NCI-H1105 (cell line): ENCODE data around the gene CHD9.

ENCODE experiments used
- DNase-seq: peaks from one replicate; lab custom pipeline; 2025; lab: John Stamatoyannopoulos, UW

Gene CHD9

DNA sequence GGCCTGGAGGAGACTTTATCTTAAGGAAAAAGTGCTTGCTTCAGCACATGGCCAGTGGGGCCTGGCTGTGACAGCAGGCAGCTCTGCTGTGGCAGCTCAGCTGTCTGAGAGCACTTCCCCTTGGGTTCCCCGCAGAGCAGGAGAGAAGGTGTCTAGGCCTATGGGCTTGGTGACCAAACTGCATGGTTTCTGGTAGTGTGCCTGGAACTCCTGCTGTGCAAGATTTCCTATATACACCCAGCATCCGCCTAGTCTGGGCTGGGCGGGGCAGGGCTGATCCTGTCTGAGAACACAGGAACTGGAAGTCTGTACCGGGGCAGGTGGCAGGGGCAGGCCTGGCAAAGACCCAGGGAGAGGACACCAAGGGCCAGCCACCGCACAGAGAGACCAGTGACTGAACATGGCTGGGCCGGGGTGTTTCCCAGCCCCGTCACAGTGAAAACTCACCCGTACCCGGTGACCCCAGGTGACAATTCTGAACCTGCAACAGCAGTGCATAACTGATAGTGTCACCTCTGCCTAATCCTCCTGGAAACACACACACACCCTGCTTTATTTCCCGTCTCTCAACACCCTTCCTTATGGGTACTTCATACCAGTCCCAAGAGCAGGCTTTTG is 39.3 kb downstream of the CHD9 start:
- DNase-seq = no peak

DNA sequence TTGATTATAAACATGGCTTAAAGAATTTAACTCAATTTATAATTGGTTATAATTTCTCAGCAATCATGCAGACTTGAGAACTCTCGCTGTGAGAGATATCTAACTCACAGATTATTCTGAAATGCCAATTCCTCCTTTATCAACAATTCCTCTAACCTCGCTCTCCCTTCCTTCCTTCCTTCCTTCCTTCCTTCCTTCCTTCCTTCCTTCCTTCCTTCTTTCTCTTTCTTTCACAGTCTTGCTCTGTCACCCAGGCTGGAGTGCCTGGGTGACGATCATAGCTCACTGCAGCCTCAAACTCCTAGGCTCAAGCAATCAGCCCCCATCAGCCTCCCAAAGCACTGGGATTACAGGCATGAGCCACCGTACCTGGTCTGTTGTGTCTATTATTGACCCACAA is 42.4 kb downstream of the CHD9 start:
- no peak for DNase-seq

DNA sequence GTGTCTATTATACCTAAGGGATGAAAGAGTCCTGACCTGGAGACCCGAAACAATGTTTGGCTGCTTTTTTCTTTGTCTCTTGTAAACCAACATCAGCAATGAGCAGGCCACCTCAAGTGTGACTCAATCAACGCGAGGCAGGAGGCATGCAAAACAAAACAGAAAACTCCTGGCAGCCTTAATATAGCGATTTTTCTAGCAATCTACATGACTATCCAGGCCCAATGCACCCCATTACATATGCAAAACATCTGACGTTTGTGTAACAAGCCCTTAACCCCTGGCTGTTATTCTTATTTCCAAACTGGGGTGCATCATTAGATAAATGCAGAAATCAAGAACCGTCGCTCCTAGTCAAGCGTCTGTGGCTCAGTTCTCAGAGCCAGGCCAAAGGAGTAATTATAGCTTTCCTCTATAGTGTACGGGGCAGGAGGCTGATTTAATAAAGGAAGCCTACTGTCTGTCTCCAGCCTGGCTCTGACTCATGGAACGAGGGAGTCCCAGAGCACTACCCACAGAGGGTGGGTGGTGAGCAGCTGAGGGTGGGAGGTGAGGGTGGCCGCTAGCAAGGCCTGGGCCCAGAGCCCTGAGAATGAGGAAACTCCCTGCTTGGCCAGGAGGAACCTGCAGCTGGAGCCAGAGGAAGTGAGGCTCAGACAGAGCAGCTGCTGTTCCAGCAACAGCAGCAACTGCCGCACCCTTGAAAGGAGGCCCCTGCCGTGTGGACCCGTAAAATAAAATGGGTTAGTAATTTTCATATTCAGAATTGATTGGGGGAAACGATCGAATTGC is 43.9 kb downstream of the CHD9 start:
- DNase-seq = peak; percentile 76

DNA sequence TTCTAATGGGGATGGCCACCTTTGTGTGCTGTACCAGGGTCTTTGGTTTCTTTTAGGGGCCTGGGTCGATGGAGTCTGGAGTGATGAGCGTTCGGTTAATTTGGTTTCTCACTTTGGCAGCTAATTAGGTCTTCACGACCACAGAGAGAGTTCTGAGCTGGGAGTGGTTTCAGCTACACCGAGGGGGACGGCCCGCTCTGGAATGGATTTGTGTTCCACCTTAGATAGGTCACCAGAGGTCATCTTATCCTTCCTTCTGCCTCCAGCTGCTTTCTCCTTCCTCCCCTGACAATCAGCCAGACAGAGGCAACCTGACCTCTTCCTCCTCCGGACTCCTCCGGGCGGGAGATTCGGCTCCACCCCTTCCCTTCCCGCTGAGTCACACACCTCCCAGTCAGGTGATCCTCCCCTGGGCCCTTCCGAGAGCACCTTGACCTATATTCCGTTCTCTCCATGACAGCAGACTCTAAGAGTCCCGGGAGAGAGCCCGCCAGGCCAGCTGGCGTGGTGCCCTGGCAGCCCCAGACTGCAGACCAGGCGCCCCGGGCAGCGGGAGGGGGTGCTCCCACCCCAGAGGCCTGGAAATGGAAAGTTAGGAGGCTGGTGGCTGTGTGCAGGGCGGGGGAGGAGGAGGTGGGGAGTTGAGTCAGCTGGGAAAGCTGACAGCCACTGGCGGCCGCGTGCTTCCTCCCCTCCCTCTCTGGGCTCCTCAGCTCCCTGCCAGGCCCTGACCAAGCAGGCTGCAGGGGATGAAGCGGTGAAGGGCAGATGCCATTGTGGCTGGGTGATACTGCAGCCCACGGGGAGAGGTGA is 44.7 kb downstream of the CHD9 start:
- peak; percentile 99 for DNase-seq

DNA sequence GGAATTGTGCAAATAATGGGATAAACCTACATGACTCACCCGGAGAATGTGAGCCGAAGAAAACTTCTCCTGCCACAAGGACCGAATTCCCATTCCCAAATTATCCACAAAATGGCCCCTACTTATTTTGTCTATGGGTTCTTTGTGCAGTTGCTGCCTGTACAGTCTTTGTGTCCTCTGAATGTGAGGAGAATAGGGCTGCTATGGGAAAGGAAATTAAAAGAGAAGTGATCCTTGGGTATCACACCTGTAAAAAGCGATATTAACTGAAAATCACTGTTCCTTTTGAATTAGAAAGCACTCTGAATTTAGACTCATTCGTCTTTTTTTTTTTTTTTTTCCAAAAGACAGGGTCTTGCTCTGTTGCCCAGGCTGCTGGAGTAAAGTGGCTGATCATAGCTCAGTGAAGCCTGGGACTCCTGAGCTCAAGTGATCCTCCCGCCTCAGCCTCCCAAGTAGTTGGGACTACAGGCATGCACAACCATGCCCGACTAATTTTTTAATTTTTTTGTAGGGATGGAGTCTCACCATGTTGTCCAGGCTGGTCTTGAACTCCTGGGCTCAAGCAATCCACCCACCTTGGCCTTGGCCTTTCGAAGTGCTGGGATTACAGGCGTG is 45.4 kb downstream of the CHD9 start:
- DNase-seq = no peak

DNA sequence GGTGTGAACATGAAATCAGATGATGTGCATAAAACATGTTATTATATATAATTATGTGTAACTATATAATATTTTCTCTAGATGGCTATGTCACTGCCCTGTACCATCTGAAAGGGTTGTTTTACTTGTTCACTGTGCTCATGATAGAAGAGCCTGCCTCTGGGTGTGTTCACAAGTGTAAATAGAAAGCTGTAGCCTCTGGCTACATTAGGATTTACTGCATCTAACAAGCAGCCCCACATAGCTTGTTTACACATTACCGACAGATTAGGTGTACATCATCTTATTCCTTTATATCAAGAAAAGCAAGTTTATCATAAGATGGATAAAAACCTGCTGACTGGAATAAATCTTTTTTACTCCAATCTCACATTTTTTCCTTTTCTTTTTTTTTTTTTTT is 46.1 kb downstream of the CHD9 start:
- no peak for DNase-seq

DNA sequence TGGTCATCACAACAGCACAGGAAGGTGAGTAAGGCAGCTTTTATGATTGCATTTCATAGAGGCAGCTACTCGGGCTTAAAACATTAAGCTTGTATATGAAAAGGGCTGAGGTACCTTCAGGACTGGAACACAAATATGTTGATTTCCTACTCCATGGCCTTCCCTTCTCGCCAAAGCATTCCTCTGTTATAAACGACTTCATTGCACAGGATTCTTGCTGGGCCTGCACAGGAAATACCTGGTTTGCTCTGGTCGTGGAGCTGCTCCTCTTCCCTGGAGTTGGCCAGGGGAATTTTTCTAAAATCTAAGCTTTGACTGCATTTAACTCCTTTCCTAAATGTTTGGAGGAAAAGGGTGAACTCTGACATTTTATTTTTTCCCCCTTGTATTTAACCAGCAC is 49.0 kb downstream of the CHD9 start:
- DNase-seq = no peak

DNA sequence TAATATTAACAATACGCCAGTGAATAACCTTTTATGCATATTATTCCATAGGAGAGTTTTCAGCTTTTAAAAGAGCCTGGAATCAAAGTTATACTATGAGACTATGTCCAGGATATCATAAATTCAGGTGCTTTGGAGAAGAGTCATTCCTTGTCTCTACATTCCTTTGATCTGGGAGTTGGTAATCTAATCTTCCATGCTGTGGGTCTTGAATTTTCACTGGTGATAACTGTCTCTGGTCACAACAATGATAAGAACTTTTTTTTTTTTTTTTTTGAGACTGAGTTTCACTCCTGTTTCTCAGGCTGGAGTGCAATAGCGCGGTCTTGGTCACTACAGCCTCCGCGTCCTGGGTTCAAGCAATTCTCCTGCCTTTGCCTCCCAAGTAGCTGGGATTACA is 50.8 kb downstream of the CHD9 start:
- no peak for DNase-seq

DNA sequence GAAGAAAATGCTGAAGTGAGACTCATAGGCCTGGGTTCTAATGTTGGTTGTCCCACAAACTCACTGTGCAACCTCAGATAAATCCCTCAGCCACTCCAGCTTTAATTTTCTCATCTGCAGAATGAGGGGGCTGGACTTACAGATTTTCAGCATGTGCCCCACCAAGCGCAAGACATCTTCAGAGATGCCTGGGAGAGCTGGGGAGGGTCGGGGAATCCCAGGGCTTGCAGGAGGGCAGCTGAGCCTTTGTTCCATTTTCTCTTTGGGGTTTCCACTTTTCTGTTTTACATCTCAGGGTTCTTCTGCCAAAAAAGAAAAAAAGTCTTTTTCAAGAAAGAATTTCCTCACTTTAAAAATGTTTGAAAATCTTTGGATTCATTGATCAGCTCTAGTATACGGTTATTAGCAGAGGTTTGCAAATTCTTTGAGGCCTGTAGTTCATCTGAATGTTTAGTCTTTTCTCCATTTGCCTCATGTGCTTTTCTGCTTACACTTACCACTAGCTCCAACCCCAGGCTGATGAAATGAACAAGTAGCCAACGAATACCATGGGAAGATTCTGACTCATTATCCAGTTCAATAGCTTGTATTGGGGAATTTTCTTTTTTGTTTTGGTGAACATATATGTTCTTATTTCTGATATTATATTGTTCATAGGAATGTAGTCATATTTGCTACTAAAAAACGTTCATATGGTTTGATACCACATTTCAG is 56.4 kb downstream of the CHD9 start:
- no peak for DNase-seq

DNA sequence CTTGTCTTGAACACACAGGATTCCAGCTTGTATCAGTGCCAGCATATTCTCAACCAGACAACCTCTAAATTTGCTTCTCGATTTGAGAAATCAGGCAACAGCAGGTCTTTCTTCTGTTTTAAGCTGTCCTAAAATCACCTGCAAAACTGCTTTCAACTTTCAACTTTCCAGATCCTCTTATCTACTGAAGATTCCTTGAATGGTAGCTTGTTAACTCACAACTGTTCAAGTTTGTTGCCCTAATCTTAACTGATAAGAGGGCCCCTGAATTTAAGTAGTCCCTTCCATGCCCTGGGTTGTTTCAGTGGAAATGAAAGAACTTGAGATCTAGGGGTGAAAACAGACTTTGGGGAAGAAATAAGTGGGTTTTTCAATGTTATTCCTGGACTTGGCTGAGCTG is 57.2 kb downstream of the CHD9 start:
- no peak for DNase-seq

DNA sequence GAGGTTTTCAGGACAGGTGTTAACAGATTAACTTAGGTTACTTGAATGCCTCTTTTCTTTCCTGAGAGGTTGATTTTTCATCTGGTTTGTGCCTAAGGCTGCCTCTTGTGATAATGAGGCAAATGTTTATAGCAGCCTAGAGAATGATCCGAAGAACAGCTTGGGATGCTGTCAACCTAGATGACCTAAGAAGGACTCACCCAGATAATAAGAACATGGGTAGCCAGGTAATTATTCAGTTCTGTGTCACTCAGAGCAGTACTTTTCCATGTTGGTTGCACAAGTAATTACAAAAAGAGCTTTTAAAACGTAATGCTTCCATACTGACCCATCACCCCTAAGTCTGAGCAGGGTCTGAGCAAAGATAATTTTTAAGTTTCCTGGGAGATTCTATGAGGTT is 60.3 kb downstream of the CHD9 start:
- DNase-seq = no peak

DNA sequence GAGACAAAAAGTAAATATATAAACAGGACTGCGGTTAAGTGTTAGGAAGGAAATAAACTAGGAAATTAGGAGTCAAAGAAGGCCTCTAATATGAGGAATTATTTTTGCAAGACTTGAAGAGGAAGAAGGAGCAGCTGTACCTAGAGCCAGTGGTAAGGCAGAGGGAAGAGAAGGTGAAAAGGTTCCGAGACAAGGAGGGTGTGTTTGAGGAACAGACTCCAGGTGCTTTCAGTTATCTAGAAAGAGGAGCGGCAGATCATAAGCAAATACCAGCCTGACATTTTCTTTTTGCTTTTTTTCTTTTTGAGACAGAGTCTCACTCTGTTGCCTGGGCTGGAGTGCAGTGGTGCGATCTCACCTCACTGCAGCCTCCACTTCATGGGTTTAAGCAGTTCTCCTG is 61.0 kb downstream of the CHD9 start:
- DNase-seq = no peak

DNA sequence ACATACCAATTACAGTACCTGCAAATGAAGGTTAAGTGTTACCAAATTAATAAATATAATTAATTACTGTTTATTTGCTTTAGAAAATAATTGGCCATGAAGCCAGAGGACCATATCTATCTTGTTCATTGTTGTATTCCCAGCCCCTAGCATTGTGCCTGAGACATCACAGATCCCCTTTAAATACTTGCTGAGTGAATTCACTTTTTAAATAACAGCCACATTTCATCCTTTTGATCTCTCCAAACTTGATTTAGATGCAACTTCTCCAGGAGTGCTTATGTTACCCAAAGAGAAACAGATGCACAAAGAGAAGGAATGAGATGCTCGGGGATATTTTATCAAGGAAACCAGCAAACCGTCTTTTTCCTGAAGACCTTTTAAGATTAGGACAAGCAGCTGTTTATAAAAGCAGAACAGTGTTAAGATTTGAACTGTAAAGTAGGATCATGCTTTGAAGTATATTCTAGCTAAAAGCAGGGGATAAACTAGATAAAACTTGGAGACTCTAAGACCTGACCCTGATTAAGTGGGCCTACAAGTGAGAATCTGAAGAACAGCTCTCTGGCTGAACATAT is 66.3 kb downstream of the CHD9 start:
- DNase-seq = no peak

DNA sequence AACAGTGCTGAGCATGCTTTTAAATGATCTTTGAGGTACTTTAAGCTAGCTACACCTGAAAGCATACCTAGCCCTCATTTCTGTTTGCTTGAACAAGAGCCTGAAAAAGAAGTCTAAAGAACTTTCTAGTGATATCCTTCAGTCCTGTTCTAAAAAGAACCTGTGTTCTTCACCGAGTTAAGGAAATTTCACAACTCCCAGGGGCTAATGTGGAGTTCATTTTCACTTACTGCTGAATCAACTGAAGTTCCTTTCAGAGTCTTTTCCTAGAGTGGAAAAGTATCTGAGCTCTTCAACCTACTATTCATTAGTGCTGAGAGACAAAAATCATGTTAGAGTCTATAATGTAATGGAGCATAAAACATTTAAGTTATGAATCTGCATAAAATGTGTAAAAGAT is 66.9 kb downstream of the CHD9 start:
- no peak for DNase-seq

DNA sequence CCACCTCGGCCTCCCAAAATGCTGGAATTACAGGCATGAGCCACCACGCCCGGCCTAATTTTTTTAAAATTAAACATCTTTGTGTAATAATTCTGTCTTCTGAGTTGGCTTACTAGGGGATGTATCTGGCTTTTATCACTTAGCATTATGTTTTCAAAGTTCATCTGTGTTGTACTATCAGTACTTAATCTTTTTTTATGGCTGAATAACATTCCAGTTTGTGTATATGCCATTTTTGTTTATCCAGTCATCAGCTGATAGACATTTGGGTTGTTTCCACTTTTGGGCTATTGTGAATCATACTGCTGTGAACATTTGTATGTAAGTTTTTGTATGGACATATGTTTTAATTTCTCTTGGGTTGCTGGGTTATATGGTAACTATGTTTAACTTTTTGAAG is 69.0 kb downstream of the CHD9 start:
- no peak for DNase-seq

DNA sequence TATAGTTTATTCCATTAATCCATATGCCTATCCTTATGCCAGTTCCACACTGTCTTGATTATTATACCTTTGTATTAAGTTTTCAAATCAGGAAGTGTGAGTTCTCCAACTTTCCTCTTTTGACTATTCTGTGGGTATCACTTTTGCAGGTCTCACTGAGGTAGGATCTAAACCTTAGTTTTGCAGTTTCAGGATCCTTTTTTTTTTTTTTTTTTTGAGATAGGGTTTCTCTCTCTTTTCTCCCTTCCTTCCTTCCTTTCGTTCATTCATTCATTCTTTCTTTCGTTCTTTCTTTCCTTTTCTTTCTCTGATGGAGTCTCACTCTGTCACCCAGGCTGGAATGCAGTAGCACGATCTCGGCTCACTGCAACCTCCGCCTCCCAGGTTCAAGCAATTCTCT is 71.6 kb downstream of the CHD9 start:
- no peak for DNase-seq

DNA sequence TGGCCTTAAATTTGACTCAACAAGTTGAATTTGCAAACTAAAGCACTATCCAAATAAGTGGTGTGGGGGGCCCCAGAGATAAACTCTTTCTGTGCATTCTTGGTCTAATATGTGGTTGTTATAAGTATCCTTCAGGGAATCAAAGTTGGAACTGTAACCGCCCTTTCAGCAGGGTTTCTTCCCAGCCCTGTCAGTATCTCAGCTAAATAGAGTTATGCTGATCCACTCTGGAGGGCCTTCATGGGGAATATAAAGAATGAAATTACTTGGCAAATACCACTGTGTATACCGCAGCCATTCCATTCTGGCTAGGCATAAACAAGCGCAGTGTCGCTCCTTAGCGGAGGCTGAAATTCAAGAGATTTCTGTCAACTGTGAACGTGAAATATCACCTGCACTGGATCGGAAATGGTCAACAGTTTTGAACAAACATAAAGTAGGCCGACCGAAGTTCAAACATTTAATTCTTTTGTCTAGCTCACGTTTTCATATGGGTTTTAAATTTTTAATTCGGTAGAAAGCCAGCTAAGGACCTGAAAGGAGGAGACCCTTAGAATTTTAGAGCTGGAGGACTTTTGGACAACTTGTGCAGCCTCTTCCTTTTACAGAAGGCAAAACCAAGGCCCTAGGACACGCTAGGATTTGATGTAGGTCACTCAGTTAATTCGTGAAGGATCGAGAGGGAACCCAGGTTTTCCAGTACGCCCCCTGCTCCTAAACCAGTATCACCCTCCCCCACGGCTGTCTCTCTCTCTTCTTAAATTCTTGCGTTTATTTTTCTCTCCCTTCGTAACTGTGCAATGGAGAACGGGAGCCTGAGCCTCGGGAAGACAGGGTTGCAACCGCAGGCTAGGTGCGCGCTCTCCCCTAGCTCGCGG is 74.7 kb downstream of the CHD9 start:
- DNase-seq = no peak

DNA sequence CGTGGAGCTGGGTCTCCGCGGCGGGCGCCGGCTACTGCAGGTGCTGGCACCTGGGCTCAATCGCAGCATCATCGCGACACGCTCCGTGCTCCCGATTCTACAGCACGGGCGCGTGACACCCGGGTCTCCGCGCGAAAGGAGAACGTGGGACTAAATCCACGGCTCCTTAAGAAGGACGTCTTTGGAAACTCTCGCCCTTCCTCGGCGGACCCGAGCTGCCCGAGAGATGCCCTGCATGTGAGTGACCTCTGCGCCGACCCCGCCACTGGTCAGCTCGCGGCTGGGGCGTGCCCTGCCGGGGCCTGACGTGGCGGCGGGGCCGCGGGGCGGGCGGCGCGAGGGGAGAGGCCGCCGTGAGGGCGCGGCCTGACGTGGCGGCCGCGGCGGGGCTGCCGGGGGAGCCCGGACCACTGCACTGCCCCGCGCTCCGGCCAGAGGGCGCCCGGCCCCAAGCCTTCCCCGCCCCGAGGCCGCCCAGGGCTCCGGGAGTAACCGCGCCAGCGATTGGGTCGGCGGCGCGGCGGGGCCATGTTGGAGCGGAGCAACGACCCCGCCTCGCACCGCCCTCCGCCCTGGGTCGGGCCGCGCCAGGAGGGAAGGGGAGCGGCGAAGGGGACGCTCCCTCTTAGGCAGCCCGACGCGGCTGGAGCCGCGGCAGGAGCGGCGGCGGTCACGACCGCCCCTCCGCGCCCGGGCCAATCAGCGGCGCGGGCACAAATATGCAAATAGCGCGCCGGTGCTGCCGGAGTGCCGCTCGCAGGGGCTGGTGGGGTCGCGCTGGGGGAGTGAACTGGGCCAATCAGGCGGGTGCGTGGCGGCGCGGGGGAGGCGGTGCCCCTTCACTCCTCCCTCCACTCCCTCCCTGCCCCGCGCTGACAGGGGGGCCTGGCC is 75.6 kb downstream of the CHD9 start:
- peak; percentile 100 for DNase-seq

DNA sequence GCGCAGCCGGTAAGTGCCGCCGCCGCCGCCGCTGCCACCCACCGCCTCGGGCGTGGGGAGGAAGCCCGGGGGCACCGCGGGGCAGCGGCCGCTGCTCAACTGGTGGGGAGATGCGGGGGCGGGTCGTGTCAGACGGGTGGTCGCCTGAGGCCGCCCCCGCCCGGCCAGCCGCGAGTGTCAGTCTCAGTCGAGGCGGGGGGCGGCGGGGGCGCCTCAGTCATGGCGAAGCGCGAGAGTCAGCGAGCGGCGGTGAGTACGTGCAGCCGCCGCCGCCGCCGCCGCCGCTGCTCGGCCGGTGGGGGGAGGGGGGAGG is 76.2 kb downstream of the CHD9 start:
- DNase-seq = no peak
